HG02970 (cell line): ENCODE results near the gene LRMDA.
"Not testable (repeated sequence)": the region's sequence is repeated elsewhere in the genome, so short reads cannot be mapped to it uniquely, and the experiment has no call there.

Experiments
- ATAC-seq: cut with Tn5 transposase; IDR thresholded peaks from one replicate; pipeline ENCODE4 v1.9.1; 2021; ENCODE audit warnings: mild to moderate bottlenecking, moderate library complexity, moderate number of reproducible peaks; ENCODE audit not compliant: unreplicated experiment, low FRiP score

Gene LRMDA

DNA sequence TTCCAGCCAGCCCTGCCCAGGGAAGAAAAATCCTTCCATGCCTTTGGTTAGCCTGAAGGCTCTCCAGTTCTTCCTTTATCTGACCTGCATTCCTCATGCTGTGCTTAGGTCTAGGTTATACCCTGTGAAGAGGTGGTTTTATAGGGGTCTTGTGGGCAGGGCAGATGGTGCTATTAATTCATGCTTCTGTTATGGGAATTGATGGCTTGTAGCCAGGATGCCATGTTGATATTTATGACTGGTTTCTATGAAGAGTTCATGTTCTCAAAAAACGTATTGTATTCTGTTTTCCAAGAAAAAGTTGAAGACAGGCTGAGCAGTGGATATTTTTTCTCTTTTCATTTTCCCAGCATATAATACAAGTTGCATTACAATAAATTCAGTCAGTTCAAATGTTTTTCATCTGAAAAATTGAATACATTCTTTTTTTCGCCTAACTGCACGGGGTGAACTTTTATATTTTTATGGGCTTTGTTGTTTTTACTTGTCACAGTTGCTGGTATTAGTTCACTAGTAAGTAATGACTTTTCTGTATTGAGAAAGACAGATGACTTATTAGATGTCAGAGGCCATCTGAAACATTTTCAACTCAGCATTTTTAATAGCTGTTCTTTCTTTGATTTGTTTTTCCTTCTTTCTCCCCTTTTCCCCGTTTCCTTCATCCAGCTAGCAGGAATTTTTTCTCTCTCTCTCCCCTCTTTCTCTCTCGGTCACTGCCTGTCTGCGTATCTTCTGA, 322.8 kb downstream of the LRMDA start:
- ATAC-seq = no peak

DNA sequence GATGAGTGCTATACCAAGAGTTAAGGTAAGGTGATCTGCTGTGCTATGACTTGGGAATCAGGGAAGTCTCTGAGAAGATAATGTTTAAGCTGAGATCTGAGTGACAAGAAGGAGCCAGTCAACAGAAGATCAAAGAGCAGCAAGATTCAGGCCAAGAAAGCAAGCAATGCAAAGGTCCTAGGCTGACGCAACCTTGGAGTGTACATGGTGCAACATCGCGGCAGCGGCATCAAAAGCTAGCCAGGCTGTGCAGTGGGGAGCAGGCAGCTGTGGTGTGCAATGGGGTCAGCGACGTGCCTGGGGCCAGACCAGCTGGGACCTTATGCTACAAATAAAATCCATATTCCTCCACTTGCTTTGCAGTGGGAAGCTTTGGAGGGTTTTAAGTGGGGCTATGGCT, 324.1 kb downstream of the LRMDA start:
- no peak for ATAC-seq

DNA sequence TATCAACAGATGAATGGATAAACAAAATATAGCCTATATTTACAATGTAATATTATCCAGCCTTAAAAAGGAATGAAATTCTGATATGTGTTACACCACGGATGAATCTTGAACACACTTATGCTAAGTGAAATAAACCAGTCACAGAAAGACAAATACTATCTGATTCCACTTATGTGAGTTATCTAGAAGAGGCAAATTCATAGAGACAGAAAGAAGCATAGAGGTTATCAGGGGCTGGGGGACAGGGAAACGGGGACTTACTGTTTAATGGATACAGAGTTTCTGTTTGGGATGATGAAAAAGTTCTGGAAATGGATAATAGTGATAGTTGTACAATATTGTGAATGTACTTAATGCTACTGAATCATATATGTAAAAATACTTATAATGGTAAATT, 329.9 kb downstream of the LRMDA start:
- no peak for ATAC-seq

DNA sequence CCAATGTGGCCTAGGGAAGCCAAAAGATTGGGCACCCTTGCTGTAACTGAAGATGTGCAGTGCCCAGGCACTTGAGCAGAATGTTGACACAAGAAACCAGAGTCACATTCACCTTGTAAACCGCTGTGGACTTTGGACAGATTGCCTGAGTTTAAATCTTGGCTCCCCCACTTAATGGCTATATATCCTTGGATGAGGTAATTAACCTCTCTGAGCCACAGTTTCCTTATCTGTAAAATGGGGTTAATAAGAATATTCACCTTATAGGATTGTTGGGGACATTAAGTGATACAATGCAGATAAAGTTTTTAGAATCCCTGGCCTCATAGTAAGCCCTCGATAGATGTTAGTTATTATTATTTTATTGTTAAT, 331.0 kb downstream of the LRMDA start:
- no peak for ATAC-seq

DNA sequence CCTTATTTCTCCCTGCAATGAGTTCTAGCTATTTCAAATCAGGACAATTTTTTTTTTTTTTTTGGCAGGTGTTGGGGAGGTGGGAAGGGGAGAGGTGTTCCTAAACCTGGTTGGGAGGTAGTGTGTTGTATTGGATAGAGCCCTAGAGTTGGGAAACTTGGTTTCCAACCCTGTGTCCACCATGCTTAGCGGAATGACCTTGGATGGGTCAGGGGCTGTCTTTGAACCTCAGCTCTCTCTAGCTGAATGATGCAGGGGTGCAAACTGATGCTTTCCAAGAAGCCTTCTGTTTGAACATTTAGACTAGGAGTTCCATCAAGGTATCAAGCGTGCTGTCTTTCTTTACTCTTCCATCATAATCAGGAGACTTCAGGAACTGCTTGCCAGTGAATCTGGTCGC, 332.2 kb downstream of the LRMDA start:
- ATAC-seq = no peak

DNA sequence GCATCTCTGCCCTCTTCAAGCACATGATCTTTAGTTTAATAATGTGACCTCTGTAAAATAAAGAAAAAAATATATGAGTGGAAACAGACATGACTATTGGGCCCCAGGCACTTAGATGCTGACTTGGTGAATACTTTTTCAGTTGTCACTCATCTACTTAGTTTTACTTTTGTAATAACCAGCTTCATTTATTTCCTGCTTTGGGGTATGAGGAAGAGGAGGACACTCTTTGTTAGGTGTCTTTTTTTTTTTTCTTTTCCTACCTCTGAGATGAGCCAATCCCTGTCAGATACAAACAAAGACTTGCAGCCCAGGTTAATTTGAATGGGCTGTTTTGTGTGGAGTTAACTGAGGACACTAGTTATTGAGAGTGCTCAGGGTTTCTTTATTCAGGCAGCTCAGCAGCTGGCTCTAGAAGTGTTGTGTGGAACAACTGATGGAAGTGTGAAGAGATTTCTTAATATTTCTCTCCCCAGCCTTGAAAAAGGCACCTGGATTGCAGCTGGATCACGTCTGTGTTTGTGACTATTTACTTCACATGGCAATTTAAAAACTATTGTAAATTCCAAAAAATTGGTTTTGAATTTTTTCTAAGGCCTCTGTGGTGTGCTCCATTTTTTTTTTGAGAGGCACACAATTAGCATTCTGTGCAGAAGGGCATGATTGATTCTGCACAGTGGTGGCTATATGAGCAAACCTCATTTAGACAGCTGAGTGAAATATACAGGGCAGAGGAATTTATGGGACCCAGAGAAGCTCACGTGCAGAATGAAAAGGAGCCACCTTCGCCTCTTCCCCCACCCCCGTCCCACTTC, 333.8 kb downstream of the LRMDA start:
- no peak for ATAC-seq

DNA sequence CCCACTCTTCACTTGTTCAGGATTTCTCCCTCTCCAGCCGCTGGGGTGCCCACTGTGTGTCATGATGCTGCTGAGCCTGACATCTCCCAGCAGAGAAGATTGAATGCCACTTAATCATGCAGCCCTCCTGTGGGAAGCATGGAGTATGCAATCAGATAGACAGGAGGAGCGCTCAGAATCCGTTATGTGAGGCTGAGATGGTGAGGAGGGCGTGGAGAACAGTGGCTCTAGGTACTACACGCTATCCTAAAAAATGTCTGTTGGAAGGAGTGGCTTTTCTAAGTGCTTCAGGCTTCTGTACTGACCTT, 334.3 kb downstream of the LRMDA start:
- no peak for ATAC-seq

DNA sequence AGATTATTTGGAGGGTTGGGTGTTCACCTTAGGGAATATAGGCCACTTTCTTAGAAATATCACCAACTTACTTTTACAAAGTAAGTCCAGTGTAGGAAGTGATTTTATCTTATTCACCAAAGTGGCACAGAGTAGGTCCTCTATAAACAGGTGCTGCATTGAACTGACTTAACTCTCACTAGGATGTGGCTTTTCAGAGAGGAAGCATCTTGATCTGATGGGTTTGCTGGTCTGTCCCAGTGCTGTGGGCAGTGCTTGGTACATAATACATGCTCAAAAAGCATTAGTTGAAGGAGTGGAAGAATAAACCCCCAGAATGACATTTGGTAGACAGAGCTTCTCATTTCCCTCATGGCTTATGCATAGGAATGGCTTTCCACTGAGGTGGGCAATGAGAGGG, 334.7 kb downstream of the LRMDA start:
- no peak for ATAC-seq

DNA sequence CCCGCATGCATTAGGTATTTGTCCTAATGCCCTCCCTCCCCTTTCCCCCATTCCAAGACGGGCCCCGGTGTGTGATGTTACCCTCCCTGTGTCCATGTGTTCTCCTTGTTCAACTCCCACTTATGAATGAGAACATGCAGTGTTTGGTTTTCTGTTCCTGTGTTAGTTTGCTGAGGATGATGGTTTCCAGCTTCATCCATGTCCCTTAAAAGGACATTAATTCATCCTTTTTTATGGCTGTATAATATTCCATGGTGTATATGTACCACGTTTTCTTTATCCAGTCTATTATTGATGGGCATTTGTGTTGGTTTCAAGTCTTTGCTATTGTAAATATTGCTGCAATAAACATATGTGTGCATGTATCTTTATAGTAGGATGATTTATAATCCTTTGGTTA, 335.3 kb downstream of the LRMDA start:
- ATAC-seq = not testable (repeated sequence)

DNA sequence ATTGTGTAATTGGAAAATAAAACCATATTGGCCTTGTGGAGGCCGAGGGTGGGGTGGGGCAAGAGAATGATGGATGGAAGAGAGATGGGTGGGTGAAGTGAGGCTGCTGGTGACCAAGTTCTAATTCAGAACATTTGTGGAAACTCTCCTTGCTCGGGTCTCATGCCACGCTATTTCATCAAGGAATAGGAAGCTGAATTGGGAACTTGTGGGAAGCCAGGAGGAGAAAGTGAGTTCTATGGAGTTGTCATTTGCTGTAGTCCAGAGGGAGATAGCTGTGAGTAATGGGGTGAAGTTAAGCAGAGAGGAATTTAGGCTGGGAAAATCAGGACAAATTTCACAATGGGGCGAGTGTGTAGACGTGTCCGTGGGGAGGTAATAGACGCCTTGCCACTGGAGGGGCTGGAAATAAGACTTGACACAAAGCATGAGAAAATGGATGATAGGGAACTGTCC, 339.2 kb downstream of the LRMDA start:
- ATAC-seq = no peak

DNA sequence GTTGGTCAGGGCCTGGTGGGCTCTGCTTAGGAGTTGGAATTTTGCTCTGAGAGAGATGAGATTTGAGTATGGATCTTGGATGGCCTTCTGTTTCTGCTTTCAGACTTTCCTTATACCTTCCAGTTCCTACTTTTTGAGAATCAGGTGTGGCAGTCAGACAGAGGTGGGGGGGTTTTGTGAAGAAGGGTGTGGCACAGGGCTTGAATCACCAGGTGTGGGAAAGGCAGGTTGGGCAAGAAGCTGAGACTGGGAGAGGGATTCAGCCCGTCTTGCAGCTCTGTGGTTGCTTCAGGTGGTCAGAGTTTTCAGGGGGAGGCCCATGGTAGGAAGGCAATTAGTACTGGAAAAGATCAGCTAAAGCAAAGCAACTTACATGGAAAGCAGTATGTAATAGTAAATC, 340.2 kb downstream of the LRMDA start:
- no peak for ATAC-seq

DNA sequence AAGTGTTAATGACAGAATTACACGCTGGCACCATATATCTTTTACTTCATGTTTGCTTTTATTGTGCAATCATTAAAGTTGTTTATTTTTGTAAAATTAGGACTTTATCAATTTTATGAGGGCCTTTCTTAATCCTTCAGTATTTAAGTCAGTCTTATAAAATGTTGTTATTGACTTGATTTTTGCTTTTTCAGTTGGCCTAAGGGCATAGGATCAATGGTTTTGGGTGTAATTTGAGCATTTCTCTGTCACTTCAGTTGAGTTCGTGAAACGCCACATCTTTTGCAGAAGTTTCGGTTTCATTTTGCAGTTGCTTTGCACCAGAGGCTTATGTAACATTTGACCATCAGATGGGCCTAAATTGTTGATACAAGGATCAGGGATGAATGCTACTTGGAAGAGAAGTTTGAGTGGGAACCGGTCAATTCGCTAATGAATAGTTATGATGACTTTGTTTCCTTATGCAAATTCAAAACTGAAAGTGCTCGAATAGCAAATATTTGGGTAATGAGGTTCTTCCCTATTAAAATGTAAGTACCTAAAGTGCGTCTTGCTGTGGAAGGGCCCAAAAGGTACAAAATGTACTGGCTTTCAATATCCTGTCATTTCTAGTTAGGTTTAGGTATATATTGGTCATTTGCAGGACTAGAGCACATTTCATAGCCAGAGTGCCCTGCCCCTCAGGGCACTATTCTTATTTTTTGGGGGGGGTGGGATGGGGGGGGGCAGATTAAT, 340.9 kb downstream of the LRMDA start:
- no peak for ATAC-seq

DNA sequence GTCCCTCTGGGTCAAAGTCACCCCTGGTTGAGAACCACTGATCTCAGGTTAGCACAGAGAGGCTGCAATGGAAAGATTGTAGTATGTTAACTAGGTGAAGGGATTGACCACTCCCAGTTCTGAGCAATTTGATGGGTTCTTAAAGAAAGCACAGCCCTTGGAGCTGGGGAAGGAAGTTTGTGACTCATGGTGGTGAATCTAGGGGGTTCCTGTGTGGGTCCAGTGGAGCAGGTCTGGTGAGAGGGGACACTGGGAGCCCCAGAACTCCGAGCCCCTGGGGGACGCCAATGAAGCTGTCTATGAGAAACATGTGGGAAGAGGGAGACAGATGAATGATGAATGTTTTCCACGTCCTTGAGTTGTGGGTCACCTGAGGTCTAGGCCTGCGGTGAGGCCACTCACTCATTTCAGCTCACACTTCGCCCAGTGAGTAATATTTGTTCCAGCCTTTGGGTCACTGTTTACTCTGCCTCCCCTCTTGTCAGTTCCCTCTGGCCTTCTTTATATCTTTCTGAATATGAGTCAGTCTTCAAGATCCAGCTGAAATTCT, 341.9 kb downstream of the LRMDA start:
- ATAC-seq = no peak

DNA sequence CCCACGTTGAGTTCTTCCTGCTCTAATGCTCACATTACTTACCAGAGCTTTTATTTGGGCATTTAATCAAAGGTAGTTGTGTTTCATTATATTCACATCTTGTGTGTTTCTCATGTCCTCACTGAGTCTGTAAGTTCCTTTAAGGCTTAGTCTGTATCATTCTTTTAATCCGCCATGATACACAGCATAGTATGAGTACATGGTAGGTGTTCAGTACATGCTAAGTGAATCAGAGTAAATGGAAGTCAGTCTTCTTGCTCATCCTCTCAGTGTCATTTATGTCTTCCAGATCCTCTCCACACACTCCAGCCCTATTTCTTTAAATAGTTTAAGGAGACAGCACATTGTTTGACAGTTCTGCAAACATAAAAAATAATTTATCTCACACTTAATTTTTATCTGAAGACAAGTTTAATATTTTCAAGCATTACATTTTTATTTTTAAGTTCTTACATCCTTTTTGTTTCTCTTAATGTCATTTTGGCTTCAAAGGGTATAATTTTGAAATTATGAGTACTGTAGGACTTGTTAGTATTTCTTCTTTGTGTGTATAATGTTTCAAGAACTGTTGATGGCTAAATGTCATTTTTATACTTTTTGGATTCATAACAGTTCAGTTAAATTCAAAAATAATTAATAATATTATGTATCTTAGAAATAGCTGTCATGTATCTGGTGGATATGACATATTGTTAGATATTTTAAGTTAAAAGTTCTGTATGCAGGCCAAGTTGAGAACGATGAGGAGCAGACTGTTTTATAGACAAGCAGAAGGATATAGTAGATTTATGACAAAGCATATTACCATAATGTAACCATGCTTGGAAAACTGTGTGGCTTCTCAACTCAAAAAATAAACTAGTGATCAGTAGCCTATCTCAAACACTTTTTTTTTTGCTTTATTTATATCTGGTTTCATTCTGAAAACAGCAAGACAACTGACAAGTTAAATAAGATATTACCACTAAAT, 342.7 kb downstream of the LRMDA start:
- no peak for ATAC-seq

DNA sequence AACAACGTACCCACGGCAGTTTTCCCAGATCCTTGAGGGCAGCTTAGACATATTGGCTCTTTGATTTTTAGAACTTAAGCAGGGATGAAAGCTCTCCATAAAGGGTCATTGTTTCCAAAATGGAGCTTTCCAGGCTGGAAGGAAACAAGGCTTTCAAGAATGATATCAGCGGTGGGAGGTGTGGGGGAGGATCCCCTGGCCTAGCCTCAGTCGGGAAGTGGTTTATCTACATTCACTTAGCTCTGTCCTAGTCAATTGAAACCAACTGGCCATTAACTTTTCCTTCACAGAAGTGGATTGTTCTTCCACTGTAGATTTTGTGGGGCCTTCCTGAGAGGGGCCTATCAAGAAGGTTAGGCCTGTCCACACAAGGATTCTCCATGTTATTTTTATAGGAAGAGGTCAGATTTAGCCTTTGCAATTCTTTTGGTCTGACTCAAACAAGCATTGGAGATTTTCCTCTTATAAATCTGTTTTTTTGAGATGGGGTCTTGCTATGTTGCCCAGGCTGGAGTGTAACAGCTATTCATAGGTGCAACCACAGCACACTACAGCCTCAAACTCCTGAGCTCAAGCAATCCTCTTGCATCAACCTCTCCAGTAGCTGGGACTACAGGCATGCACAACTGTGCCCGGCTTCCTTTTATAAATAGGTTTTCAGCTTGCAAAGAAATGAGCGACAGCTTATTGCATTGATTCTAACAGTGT, 343.5 kb downstream of the LRMDA start:
- ATAC-seq = no peak

DNA sequence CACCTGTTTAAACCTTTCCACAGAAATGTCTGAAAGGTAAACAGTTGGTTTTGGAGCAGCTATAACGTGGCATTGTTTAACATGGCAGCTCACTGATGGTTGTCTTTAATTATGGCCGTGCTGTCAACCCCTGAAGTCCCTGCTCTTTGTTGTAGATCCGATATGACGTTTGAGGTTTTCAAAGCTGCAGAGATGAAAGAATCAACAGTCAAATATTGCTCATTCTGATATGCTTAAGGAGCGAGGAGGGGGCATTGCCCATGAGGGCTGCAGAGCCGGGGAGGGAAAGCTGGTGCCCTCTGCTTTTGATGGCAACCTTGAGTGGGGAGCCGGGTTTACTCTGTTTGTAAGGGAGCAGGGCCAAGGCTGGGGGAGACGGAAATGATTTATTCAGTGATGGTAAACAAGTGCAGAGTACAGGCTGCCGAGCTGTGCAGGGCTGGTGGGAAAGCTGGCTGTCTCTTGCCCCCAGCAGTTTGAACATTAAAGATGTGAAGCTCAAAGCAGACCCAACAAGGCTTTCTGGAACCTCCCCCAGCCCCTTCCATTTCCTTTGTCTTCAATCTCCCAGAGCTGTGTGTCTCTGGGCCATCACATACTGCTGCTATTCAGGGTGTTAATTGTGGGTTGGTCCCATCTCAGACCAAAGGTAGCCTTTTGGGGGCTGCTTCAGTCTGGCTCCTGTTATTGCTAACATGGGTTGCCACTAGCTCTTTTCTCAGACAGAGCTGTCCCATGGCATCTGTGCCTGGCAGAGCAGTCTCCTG, 345.5 kb downstream of the LRMDA start:
- no peak for ATAC-seq

DNA sequence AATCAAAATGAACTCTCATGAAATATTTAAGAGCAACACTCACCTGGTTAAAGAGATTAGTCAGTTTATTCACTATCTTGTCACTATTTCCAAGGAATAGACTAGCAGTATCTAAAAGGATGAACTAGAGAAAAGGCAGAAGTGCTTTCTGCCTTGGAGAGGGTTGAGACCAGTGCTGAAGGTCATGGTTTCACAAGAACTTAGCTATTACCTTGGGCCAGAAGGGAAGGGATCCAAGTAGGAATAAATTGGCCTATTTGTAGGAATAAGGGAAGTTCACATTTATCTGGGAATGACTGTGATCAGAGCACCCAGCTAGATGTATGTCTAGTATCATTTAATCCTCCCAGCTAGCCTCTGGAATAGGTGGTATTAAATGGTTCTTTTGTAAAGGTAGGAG, 347.2 kb downstream of the LRMDA start:
- no peak for ATAC-seq

DNA sequence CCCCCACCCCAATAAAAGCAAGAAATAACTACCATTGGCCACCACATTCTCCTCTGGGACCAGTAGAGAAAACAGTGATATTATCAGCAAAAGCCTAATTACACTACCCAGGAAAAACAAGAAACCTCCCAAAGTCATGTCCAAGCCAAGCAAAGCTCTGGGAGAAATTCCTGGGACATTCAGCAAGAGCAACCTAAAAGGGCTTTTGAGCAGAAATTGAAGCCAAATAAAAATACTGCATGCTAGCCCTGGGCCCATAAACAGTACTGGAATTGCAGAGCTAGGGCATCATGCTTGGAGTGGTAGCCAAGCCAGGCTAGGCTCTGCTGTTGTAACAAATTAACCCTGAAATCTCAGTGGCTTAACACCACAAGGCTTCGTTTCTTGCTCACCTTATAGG, 347.9 kb downstream of the LRMDA start:
- no peak for ATAC-seq
